Ascending aorta (tissue), 2 donors: ENCODE results near the gene LUZP2. TPM values are rescaled to one million over a fixed set of nuclear protein-coding genes. Genes with fewer than 3 reads are reported as not detected.

ENCODE experiments used
- DNase-seq, 2 donors: peaks; one replicate each; pipeline ENCODE4 v3.0.0-alpha.2; 2019; ENCODE audit warnings: low spot score in 2 of 2
- H3K27ac ChIP-seq, 2 donors: fragments of 200-600 bp; sonication (generic); one replicate each; pipeline ENCODE4 v1.5.1; 2016 to 2017; ENCODE audit warnings: mild to moderate bottlenecking in 1 of 2
- H3K27me3 ChIP-seq: fragments of 200-600 bp; sonication (generic); one replicate; pipeline ENCODE4 v1.5.1; 2017
- H3K36me3 ChIP-seq, 2 donors: fragments of 200-600 bp; sonication (generic); one replicate each; pipeline ENCODE4 v1.5.1; 2016
- H3K4me1 ChIP-seq, 2 donors: fragments of 200-600 bp; sonication (generic); one replicate each; pipeline ENCODE4 v1.5.1; 2016 to 2017; ENCODE audit warnings: mild to moderate bottlenecking in 1 of 2
- H3K4me3 ChIP-seq, 2 donors: fragments of 200-600 bp; sonication (generic); one replicate each; pipeline ENCODE4 v1.5.1; 2016 to 2017; ENCODE audit warnings: mild to moderate bottlenecking in 1 of 2
- H3K9me3 ChIP-seq, 2 donors: fragments of 200-600 bp; sonication (generic); one replicate each; pipeline ENCODE4 v1.5.1; 2016
- CTCF ChIP-seq, 3 experiments: fragments of 200-600 bp in 2 of 3; fragments of 450-650 bp in 1 of 3; sonication (generic) in 2 of 3; IDR thresholded peaks; one replicate each; pipeline ENCODE4 v1.5.1; 2016 to 2019; ENCODE audit warnings: antibody characterized with exemption in 3 of 3, mild to moderate bottlenecking in 1 of 3, moderate library complexity in 1 of 3
- intact Hi-C: fragments of 100-400 bp; cut with DNase I; formaldehyde crosslinking; loops from one replicate; pipeline ENCODE4 v1.15.1; 2023
- total RNA-seq: library from RNA; depleted of rRNA; stranded (reverse); fragments of >200 nt; gene quantifications from one replicate; pipeline ENCODE4 v1.1.0, GENCODE V29; 2016

Gene LUZP2
- total RNA-seq, 1 donor from 2014 or later, result 0.11 TPM

GRCh38 chr11:24622262-24622661, 125.4 kb downstream of the LUZP2 start:
- Histone ChIP-seq H3K4me1 (no peaks in the 10 kb centered on the region), H3K36me3 (no peaks in the 10 kb centered on the region), H3K27ac (no peak overlapping the region), H3K9me3 (no peaks in the 10 kb centered on the region), H3K4me3 (no peak overlapping the region), H3K27me3 (no peaks in the 10 kb centered on the region)
- no peak for TF ChIP-seq CTCF (IDR thresholded peaks at IDR 0.05)
- no peak for DNase-seq
- intact Hi-C loops, result no loop called here

DNA sequence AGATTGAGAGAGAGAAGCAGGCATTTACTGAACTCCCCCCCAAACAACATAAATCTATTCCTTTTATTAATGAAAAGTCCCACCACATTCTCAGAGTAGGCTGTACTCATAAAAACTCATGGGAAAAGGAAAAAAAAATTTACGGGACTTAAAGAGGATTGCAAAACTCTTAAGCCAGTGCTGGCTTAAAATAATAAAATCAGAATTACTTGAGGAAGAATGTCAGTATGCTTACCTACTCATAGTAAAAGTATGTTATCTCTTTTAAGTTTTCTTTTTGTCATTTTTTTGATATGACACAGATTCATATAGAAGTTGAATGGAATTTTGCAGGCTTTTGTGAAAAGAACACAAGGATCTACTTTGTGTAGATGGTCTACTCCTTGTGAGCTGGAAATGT, 126.3 kb downstream of the LUZP2 start:
- Histone ChIP-seq H3K4me3 (no peak overlapping the region), H3K27ac (no peak overlapping the region), H3K36me3 (no peaks in the 10 kb centered on the region), H3K4me1 (no peaks in the 10 kb centered on the region), H3K9me3 (no peaks in the 10 kb centered on the region), H3K27me3 (no peaks in the 10 kb centered on the region)
- no peak for TF ChIP-seq CTCF (IDR thresholded peaks at IDR 0.05)
- intact Hi-C loops, result no loop called here
- no peak for DNase-seq

DNA sequence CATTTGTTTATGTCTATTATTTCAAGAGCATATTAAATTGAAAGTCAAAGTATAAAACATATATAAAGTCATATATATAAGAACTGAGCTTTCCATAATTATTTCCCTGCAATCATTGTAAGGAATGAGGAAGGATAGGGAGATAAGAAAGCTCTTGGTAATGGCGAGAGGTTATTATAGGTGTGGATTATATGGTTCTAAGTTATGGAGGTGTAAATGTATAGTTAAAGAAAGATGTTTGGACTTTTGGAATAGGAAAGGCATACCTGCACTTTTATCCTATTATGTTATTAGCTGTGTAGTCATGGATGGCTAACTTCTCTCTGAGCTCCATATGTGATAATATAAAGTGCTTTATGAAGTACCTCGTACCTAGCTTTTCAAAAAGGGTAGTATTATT, 127.6 kb downstream of the LUZP2 start:
- Histone ChIP-seq H3K36me3 (no peaks in the 10 kb centered on the region), H3K9me3 (no peaks in the 10 kb centered on the region), H3K4me1 (no peaks in the 10 kb centered on the region), H3K27ac (no peak overlapping the region), H3K27me3 (no peaks in the 10 kb centered on the region), H3K4me3 (no peak overlapping the region)
- DNase-seq, result no peak
- no peak for TF ChIP-seq CTCF (IDR thresholded peaks at IDR 0.05)
- intact Hi-C loops, result no loop called here

DNA sequence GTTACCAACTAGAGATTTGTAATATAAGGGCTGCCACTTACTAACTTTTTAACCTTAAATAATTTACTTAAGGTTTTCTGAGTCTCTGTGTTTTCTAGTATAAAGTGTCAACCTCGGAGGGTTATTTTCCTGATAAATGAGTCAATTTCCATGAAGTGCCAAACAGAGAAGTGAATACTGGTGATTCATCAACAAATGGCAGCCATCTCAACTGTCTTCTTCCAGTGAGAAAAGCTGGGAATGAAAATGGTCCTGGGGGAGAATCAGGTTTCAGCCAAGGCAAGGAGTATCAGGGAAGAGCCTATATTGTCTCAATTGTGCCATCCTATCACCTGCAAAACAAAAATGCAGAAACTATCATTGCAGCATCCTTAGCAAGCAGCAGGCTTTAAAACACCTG, 129.1 kb downstream of the LUZP2 start:
- no peak overlapping the region for H3K4me3 ChIP-seq
- H3K36me3 ChIP-seq, result no peaks in the 10 kb centered on the region
- intact Hi-C loops, result no loop called here
- no peaks in the 10 kb centered on the region for H3K4me1 ChIP-seq
- H3K9me3 ChIP-seq, result no peaks in the 10 kb centered on the region
- TF ChIP-seq CTCF (IDR thresholded peaks at IDR 0.05), result no peak
- no peaks in the 10 kb centered on the region for H3K27me3 ChIP-seq
- H3K27ac ChIP-seq, result no peak overlapping the region
- DNase-seq, result no peak

DNA sequence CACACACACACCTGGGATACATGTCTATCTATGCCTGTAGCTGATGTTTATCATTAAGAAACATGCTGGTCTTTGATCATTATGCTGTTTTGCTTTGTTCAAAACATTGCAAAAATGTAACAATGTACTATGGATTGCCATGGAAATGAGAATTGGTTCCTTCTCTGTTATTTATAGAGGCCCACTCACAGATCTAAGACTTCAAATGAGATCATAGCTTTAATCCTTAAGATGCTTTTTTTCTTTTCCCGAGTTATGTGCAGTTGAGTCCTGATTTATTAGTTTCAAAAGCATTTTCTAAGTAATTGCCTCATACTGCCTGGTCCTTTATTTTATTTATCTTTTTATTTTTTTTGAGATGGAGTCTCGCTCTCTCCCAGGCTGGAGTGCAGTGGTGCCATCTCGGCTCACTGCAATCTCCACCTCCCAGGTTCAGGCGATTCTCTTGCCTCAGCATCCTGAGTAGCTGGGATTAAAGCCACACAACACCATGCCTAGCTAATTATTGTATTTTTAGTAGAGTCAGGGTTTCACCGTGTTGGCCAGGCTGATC, 131.4 kb downstream of the LUZP2 start:
- intact Hi-C loops, result no loop called here
- Histone ChIP-seq H3K4me1 (no peaks in the 10 kb centered on the region), H3K4me3 (no peak overlapping the region), H3K36me3 (no peaks in the 10 kb centered on the region), H3K27ac (no peak overlapping the region), H3K9me3 (no peaks in the 10 kb centered on the region), H3K27me3 (no peaks in the 10 kb centered on the region)
- no peak for TF ChIP-seq CTCF (IDR thresholded peaks at IDR 0.05)
- DNase-seq, result no peak

DNA sequence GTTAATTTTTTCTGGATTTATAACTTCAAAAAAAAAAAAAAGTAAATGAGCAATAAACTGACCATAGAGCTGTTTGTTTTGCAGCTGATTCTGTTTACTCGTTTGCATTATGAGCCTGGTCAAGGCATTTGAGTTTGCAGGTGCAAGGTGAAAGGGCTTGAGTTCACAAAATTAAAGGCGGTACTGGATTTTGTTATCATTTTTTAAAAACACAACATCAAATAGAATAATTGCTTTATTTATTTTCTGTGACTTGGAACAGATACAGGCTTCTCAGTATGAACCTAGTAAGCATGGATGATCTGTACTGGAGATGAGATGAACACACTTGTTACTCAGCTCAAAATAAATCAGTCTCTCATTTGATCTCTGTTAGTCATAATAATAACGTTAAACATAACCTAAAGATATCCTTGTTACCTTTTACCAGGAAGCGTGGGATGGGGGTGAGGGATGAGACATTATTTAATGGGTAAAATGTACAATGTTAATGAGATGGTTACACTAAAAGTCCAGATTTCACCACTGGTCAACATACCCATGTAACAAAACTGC, 137.8 kb downstream of the LUZP2 start:
- H3K4me1 ChIP-seq, result no peaks in the 10 kb centered on the region
- H3K27ac ChIP-seq, result no peak overlapping the region
- H3K4me3 ChIP-seq, result no peak overlapping the region
- H3K36me3 ChIP-seq, result no peaks in the 10 kb centered on the region
- intact Hi-C loops, result no loop called here
- no peaks in the 10 kb centered on the region for H3K9me3 ChIP-seq
- no peaks in the 10 kb centered on the region for H3K27me3 ChIP-seq
- no peak for DNase-seq
- no peak for TF ChIP-seq CTCF (IDR thresholded peaks at IDR 0.05)
